NK-92 (cell line): ENCODE measurements around the gene SLC10A6.

ENCODE experiments used
- DNase-seq: peaks from one replicate; lab custom pipeline; 2025; ENCODE audit not compliant: unreplicated experiment; lab: John Stamatoyannopoulos, UW

The SLC10A6 gene

DNA sequence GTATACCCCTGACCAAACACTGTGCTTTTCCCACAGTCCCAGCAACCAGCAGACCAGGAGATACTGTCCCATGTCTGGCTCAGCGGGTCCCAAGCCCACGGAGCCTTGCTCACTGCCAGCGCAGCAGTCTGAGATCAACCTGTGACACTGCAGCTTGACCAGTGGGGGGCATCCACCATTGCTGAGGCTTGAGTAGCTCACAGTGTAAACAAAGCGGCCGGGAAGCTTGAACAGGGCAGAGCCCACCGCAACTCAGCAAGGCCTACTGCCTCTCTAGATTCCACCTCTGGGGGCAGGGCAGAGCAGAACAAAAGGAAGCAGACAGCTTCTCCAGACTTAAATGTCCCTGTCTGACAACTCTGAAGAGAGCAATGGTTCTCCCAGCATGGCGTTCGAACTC lies 58.1 kb downstream of the SLC10A6 start:
- no peak for DNase-seq

DNA sequence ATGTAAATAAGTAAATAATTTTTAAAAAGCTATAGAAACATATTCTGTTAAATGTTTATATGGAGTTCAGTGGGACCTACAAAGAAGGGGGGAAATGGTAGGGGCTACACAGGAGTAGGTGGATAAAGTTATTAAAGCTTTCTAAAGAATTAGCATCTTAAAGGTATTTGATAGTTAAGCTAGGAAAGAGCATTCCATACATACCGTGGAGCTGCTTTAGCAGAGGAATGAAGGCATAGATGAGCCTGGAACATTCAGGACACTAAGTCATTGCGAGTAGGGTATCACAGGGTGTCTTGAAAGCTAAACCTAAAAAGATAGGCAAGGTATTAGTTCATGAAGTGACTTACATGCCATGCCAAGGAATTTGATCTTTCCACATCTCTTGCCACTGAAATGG lies 60.4 kb downstream of the SLC10A6 start:
- DNase-seq = no peak

DNA sequence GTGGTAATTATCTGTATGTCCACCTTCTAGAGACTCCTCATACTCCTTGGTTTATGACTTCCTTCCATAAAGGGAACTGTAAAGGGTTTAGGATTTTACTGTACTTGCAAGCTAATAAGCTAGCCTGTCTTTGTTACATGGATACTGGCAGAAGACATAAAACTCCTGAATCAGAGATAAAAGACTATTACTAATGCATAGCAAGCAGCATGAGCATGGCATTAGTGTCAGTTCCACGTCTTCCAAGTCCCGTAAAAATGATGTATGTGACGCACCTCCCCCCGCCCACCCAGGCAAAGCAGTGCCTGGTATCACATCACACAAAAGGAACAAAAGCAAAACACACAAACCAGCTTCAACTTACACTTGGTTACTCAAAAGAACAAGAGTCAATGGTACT lies 71.0 kb downstream of the SLC10A6 start:
- DNase-seq = no peak

DNA sequence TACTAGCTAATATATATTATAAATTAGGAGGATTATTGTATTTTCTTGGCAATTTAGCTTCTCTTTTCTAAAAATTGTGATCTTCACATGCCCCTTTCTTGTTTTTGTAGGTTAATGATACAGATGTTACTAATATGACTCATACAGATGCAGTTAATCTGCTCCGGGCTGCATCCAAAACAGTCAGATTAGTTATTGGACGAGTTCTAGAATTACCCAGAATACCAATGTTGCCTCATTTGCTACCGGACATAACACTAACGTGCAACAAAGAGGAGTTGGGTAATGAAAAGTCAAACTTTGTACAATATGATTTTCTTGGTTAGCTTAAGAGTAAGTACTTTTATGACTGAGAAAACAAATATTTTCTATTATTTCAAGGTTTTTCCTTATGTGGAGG lies 74.1 kb downstream of the SLC10A6 start:
- DNase-seq = no peak
